GM04504 (cell line): ENCODE results near the gene KMT2B.

Experiments
- DNase-seq: peaks from one replicate; pipeline ENCODE4 v3.0.0-alpha.2; 2012; ENCODE audit warnings: low read depth

The KMT2B gene

DNA sequence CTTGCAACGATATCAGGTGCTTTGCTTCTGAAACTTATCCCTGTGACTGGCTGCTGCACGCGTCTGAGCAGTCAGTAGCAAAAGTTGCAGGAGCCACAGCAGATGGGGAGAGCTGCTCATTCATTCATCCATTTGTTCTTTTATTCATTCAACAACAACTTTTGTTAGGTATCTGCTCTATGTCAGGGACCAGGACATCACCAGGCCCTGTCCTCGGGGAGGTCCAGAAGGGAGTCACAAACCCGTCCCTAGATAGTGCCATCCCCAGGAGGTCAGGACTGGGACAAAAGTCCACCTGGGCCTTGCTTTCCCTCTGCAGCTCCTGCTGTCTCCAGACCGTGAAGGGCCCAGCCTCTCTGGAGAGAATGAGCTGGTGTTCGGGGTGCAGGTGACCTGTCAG is 60.2 kb downstream of the KMT2B start:
- DNase-seq = no peak

- no peak for DNase-seq
Measured at GRCh38 chr19:35779033-35779432, 61.2 kb downstream of the KMT2B start.

DNA sequence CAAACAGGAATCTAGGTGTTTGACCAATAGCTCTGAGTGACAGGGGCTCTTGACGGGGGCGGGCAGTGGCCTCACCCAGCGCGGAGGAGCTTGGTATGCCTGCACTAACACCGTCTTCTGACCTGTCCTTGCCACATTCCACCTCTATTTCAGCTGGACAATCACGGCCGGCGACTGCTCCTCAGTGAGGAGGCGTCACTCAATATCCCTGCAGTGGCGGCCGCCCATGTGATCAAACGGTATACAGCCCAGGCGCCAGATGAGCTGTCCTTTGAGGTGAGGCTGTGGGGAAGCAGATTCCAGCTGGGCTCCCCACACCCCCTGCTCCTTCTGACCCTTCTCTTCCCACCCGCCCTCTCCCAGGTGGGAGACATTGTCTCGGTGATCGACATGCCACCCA is 62.3 kb downstream of the KMT2B start:
- no peak for DNase-seq

DNA sequence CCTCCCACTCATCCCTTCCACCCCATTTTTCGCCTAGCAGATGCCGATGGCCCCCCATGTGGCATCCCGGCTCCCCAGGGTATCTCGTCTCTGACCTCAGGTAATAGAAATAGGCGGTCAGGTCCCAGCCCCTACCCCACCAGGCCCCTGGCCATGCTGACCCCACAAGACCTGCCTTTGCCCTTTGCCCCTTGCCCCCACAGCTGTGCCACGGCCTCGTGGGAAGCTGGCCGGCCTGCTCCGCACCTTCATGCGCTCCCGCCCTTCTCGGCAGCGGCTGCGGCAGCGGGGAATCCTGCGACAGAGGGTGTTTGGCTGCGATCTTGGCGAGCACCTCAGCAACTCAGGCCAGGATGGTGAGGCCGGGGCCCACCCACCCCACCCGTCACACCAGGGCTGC is 62.9 kb downstream of the KMT2B start:
- no peak for DNase-seq

- DNase-seq = no peak
Measured at GRCh38 chr19:35781650-35782049, 63.8 kb downstream of the KMT2B start.

- no peak for DNase-seq
Measured at GRCh38 chr19:35782589-35782988, 64.8 kb downstream of the KMT2B start.

- DNase-seq = no peak
Measured at GRCh38 chr19:35783469-35784434, 65.9 kb downstream of the KMT2B start.

DNA sequence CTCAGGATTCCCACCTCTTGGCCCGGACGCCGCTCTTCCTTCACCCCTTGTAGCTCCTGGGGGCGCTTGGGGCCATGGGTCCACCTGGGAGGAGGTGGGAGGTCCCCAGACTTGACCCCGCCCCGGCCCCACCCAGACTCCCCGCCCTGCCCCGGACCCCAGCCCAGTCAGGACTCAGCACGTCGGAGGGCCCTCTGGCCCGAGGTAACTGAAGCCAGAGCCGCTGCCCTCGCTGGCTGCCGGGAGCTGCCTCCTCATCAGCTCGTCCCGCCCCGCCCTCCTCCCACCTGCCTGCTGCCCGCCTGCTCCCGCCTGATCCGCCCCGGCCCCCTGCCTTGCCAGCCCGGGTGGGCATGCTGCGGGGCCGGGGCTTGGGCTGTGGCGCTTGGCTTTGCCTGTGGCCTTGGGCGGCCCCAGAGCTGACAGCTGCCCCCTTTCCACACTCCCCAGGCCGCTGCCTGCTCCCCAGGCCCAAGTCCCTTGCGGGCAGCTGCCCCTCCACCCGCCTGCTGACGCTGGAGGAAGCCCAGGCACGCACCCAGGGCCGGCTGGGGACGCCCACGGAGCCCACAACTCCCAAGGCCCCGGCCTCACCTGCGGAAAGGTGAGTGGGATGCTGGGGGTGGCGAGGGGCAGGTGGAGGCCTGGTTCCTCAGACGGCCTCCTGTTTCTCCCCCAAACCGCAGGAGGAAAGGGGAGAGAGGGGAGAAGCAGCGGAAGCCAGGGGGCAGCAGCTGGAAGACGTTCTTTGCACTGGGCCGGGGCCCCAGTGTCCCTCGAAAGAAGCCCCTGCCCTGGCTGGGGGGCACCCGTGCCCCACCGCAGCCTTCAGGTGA is 66.9 kb downstream of the KMT2B start:
- no peak for DNase-seq

GRCh38 chr19:35785339-35785627 is 67.5 kb downstream of the KMT2B start:
- DNase-seq = no peak

- DNase-seq = no peak
Measured at GRCh38 chr19:35786299-35787160, 68.7 kb downstream of the KMT2B start.

DNA sequence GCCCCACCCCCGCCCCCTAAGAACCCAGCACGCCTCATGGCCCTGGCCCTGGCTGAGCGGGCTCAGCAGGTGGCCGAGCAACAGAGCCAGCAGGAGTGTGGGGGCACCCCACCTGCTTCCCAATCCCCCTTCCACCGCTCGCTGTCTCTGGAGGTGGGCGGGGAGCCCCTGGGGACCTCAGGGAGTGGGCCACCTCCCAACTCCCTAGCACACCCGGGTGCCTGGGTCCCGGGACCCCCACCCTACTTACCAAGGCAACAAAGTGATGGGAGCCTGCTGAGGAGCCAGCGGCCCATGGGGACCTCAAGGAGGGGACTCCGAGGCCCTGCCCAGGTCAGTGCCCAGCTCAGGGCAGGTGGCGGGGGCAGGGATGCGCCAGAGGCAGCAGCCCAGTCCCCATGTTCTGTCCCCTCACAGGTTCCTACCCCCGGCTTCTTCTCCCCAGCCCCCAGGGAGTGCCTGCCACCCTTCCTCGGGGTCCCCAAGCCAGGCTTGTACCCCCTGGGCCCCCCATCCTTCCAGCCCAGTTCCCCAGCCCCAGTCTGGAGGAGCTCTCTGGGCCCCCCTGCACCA is 69.5 kb downstream of the KMT2B start:
- DNase-seq = no peak
